HG03095 (cell line): ENCODE data around the gene DEFB121.
"Not testable (repeated sequence)": the region's sequence is repeated elsewhere in the genome, so short reads cannot be mapped to it uniquely, and the experiment has no call there.

Experiments
- ATAC-seq: cut with Tn5 transposase; IDR thresholded peaks from one replicate; pipeline ENCODE4 v1.9.1; 2021; ENCODE audit warnings: moderate library complexity; ENCODE audit not compliant: unreplicated experiment

The DEFB121 gene

GRCh38 chr20:31406115-31406514 lies at the start of gene DEFB121:
TSS of gene DEFB121 (minus strand) at chr20:31406215. CDS start at chr20:31406152, 63 bp downstream.
- no peak for ATAC-seq

GRCh38 chr20:31454361-31454760 lies 48.3 kb upstream of the DEFB121 start:
- no peak for ATAC-seq

GRCh38 chr20:31452575-31452974 lies 46.6 kb upstream of the DEFB121 start:
- no peak for ATAC-seq

GRCh38 chr20:31449511-31450414 lies 43.7 kb upstream of the DEFB121 start:
- ATAC-seq: no peak

GRCh38 chr20:31446084-31446819 lies 40.2 kb upstream of the DEFB121 start:
- ATAC-seq: no peak

GRCh38 chr20:31440012-31440659 lies 34.1 kb upstream of the DEFB121 start, which contains the start of gene DEFB123:
TSS of gene DEFB123 (plus strand) at chr20:31440632. CDS start at chr20:31440699, 67 bp downstream.
- ATAC-seq: no peak

- no peak for ATAC-seq
These were observed 24.6 kb upstream of the DEFB121 start for GRCh38 chr20:31430568-31431115.

- ATAC-seq: not testable (repeated sequence)
These were observed 21.6 kb upstream of the DEFB121 start for GRCh38 chr20:31427576-31427975.

- not testable (repeated sequence) for ATAC-seq
These were observed 21.0 kb upstream of the DEFB121 start for GRCh38 chr20:31426891-31427551.

GRCh38 chr20:31425797-31426196 lies 19.8 kb upstream of the DEFB121 start:
- ATAC-seq: no peak

GRCh38 chr20:31418307-31418706 lies 12.3 kb upstream of the DEFB121 start:
- ATAC-seq: no peak

GRCh38 chr20:31415653-31416052 lies 9.6 kb upstream of the DEFB121 start:
- ATAC-seq: no peak

- no peak for ATAC-seq
These were observed 8.4 kb upstream of the DEFB121 start for GRCh38 chr20:31414381-31414780.

- ATAC-seq: no peak
These were observed 4.0 kb upstream of the DEFB121 start for GRCh38 chr20:31410011-31410410.

GRCh38 chr20:31403886-31404285 lies 2.1 kb downstream of the DEFB121 start:
- no peak for ATAC-seq

- no peak for ATAC-seq
These were observed 11.1 kb downstream of the DEFB121 start for GRCh38 chr20:31394900-31395299.

- no peak for ATAC-seq
These were observed 13.2 kb downstream of the DEFB121 start for GRCh38 chr20:31392836-31393235.

GRCh38 chr20:31390490-31390889 lies 15.5 kb downstream of the DEFB121 start, which contains the start of gene DEFB119:
TSS of gene DEFB119 (minus strand) at chr20:31390590. CDS start at chr20:31390483, 107 bp downstream.
- ATAC-seq: no peak

GRCh38 chr20:31374346-31374745 lies 31.7 kb downstream of the DEFB121 start:
- no peak for ATAC-seq

GRCh38 chr20:31368301-31368700 lies 37.7 kb downstream of the DEFB121 start, which contains the start of gene DEFB118:
TSS of gene DEFB118 (plus strand) at chr20:31368601. CDS start at chr20:31368651, 50 bp downstream.
- ATAC-seq: no peak
